Activated CD4-positive, CD25-positive, alpha-beta regulatory T cell treated with anti-CD3 and anti-CD28 coated beads, Interleukin-2, amount 50 U/mL, for 24 hours (primary cell): ENCODE results near the gene RET.

Source experiments
- ATAC-seq, 2 donors: fragments of 150-1000 bp; cut with Tn5 transposase; one replicate each; pipeline ENCODE4 v1.10.0; 2021; ENCODE audit warnings: mild to moderate bottlenecking in 1 of 2, moderate library complexity in 1 of 2

Gene RET

GRCh38 chr10:43174969-43175368 is 98.1 kb downstream of the RET start:
- no peak for ATAC-seq

GRCh38 chr10:43176271-43176670 is 99.4 kb downstream of the RET start:
- no peak for ATAC-seq

- ATAC-seq, result no peak
These were observed 100.7 kb downstream of the RET start for GRCh38 chr10:43177595-43177994.
